NCI-H128 (cell line): ENCODE measurements around the gene ZBTB45.

Experiments used
- DNase-seq: peaks from one replicate; lab custom pipeline; 2025; ENCODE audit not compliant: unreplicated experiment; lab: John Stamatoyannopoulos, UW

Gene ZBTB45

DNA sequence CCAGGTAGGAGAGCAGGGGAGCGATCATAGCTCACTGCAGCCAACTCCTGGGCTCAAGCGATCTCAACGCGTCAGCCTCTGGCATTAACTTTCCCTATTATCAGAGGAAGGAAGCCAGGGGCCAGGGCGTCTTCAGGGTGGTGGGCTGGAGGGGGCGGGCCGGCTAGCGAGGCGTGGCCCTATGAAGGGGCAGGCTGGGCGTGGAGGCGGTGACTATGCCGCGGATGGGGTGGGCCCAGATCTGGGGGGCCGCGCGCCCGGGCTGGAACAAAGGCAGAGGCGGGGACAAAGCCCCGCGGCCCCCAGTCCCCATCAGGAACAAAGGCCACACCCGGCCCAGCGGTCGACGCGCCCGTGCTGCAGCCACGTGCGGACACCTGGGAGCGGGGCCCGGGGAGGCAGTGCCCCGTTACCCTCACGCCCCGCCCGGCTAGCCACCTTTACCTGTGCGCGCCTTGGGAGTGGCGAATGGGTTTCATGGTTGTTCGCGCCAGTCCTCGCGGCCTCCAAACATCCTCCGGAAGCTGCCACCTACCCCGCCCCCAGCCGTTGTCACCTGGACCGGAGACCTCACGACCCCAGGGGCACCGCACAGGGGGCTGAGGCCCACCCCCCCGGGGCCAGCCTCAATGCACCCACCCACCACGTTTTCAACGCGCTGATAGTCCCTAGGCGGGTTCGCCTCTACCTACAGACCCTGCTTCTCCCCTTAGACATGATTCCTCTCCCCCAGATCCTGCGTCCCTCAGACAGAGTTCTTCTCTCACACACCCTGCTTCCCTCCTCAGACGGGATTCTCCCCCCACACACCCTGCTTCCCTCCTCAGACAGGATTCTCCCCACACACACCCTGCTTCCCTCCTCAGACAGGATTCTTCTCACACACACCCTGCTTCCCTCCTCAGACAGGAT is 18.9 kb upstream of the ZBTB45 start:
- no peak for DNase-seq

GRCh38 chr19:58536852-58537798 is 17.5 kb upstream of the ZBTB45 start:
- no peak for DNase-seq

GRCh38 chr19:58535857-58536256 is 16.2 kb upstream of the ZBTB45 start:
- no peak for DNase-seq

DNA sequence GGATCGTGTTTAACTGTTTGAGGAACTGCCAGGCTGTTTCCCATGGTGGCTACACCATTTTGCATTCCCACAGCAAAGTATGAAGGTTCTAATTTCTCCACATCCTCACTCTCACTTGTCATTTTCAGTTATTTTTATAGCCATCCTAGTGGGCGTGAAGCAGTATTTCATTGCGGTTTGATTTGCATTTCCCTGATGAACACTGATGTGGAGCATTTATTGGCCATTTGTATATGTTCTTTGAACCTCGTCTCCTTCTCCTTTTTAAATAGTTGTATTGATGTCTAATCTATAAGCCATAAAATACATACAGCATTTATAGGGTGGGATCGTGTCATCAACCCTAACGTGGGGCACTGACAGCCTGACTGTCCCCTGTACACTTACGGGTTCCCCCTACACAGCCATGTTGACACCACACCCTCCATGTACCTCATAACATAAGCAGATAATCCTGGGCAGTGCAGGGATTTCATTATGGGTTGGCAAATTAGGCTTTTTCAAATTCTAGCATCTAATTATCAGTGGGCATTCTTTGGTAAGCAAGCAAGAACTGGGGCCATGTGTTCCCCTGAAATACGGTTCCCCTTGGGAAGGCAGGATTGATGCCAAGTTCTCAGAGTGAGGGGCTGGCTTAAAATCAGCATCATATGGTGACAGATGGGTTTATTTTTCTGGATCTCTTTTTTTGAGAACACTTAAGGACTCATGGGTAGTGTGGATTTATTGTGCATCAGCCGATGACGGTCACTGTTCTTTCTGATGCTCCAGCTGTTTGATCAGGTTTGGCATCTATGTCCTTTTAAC is 11.6 kb upstream of the ZBTB45 start:
- DNase-seq, result no peak

DNA sequence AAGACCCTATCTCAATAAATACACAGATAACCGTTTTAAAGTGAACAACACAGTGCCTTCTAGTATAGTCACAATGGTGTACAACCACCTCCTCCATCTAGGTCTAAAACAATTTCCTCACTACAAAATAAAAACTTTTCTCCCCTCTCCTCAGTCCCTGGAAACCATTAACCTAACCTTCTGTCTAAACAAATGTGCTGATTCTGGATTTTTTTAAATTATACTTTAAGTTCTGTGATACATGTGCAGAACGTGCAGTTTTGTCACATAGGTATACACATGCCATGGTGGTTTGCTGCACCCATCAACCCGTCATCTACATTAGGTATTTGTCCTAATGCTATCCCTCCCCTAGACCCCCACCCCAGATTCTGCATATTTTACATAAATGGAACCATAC is 9.8 kb upstream of the ZBTB45 start:
- no peak for DNase-seq

DNA sequence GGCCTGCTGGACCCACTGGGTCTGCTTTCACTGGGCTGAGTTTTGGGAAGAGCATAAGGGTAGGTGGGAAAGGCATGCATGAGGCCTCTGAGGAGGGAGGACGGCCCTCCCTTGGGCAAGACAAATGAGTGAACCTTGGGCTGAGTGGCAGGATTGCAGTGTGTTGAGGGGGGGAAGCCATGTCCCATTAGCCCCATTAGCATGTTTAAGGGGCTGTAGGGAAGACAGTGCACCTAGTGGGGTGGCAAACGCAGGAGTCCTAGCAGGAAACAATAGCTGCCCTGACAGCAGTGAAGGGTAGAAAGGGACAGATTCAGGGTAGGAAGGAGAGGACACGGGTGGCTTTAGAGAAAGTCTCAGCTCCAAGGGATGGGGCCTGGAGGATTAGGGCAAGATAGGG is 3.1 kb upstream of the ZBTB45 start:
- no peak for DNase-seq

DNA sequence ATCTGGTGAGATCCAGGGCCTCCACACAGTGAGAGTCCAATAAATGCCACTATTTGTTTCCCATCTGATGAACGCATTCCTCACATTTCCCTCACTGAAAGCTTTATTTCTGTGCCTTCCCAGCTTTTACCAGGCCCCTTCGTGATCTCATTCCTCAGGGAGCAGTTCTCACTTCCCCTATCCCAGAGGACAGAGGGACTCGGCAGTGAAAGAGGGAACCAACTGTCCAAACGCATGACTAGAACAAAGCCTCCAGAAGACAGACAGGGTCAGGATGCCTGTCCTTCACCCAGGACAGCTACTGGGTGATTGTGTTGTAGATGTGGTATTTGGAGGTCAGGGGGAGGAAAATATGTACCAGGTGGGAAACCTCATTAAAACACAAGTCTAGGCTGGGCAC is 2.0 kb upstream of the ZBTB45 start:
- no peak for DNase-seq

DNA sequence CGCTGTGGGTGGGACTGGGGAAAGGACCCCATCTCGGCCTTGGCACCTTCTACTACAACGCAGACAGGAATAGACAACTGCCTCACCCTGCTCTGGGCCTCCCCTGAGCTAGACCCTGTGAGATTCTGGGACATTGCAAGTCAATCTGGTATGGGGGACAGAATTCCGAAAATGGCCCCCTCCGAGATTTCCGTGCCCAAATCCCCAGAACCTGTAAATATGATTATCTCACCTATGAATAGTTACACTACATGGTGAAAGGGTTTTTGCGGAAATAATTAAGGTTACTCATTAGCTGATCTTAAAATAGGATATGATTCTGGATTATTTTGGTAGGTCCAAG is 618 bp upstream of the ZBTB45 start:
- DNase-seq, result no peak

GRCh38 chr19:58519087-58519354 is 589 bp downstream of the ZBTB45 start:
- no peak for DNase-seq

DNA sequence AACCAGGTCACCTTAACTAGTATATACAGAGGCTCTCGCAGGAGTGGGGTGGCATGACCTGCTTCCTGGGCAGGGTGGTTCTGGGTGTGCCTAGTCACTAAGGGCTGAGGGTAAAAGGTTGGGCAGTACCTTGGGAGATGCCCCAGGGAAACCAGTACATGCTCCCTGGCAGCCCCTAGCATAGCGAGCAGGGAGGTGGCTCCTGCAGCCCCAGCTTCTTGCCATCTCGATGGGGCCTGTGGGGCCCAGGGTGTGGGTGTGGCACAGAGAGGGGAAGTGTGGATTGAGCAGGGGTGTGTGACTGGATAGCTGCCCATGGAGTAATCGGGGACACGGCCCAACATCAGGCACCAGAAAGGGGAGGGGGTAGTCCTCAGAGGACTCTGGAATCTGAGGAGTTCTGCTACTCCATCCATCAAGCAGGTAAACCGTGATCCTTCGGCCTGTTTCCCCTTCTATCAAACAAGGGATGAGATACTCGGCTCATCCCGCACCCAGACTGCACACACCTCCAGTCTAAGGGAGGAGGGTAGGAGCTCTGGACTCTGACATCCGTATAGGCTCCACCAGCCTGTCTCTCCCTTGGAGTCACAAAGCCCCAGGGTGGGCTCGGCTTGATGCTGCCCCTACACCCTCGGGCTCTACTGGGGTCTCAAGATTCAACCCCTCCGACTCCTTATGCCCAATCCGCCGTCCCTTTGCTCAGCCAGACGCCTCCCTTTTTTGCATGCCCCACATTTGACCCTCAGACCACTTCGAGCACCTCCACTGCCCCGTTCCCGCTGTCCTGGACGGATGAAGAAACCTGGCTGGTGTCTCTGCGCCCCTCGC is 1.1 kb downstream of the ZBTB45 start:
- DNase-seq, result no peak

DNA sequence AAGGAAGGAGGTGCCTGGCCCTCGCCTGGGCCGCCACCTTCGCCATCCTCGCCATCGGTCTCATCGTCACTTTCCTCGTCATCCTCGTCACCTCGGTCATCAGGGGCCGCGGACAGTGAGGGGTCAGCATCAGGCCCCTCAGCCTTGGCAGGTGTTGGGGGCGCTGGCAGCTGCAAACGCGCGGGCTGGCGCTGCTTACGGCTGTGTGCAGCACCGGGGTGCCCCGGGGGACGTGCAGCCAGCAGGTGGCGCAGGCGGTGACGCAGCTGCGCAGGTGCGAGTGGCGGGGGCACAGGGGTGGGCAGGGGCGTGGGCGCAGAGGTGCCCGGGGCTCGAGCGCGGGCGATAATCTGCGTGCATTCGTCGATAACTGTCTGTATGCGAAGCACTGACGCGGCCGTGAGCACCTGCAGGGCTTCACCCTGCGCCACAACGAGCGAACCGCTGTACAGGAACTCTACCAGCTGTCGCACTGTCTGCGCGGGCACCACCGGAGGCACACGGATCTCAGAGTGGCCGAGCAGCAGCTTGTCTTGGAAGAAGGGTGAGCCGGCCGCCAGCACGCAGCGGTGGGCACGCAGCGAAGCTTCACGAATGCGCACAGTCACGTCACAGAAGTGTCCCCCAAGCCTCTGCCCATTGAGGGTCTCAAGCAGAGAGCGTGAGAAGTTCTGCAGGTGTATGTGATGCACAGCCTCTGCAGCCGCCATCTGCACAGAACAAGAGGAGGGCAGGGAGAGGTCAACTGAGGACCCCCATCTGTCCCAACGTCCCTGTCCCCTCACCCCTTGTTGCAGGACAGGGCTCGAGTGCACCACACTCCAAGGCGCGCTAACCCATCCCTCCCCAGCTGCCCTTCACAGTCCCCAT is 2.4 kb downstream of the ZBTB45 start:
- DNase-seq, result no peak

GRCh38 chr19:58516246-58516836 is 3.3 kb downstream of the ZBTB45 start:
- DNase-seq, result no peak

- DNase-seq, result no peak
These were observed 4.4 kb downstream of the ZBTB45 start for GRCh38 chr19:58515259-58515658.

DNA sequence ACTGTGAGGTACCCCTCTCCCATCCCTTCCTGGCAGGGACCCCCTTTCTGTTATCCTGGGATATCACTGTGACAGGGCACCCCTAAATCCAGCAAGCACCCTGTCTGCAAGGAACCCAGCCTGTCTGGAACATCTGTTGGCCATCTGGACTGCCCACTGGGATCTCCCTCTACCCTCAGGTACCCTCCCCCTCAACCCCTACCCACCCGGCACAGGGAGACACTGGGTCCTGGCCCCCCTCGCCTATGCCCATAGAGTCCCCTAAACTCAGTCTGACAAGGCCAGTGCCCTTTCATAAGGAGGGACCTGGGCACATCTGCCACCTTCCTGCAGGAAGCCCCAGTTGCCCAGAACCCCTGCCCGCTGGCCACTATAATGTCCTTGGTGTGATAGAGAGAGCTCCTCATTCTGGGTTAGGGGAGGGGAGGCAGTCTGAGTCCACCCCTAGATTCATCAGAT is 5.0 kb downstream of the ZBTB45 start:
- no peak for DNase-seq

- peak; percentile 79 for DNase-seq
These were observed 5.7 kb downstream of the ZBTB45 start for GRCh38 chr19:58513694-58514563.

GRCh38 chr19:58513213-58513693 is 6.4 kb downstream of the ZBTB45 start:
- no peak for DNase-seq

GRCh38 chr19:58511353-58512208 is 8.0 kb downstream of the ZBTB45 start, which contains the start of gene SLC27A5:
Gene SLC27A5, minus strand, starts transcription at chr19:58511992. Its CDS starts 37 bp downstream, at chr19:58511955.
- DNase-seq, result no peak
